SKM-1 treated with dmso at 0.1 percent for 144 hours (cell line): ENCODE results near the gene KLHL17.
"Not testable (repeated sequence)": the region's sequence is repeated elsewhere in the genome, so short reads cannot be mapped to it uniquely, and the experiment has no call there.

Experiments used
- DNase-seq: peaks from one replicate; lab custom pipeline; 2025; ENCODE audit not compliant: unreplicated experiment; lab: John Stamatoyannopoulos, UW

Gene KLHL17

GRCh38 chr1:966135-966703, 5.8 kb downstream of the KLHL17 start, which contains the start of gene PLEKHN1:
Gene PLEKHN1 (plus strand): TSS chr1:966482. CDS start chr1:966532, 50 bp downstream.
- DNase-seq = no peak

GRCh38 chr1:966704-967300, 6.4 kb downstream of the KLHL17 start:
- peak; percentile 41 for DNase-seq

- no peak for DNase-seq
These were observed 7.3 kb downstream of the KLHL17 start for GRCh38 chr1:967466-968343.

- DNase-seq = no peak
These were observed 9.0 kb downstream of the KLHL17 start for GRCh38 chr1:969260-969855.

GRCh38 chr1:970242-970972, 10.0 kb downstream of the KLHL17 start:
- DNase-seq = no peak

GRCh38 chr1:970973-971730, 10.8 kb downstream of the KLHL17 start:
- no peak for DNase-seq

- DNase-seq = no peak
These were observed 11.5 kb downstream of the KLHL17 start for GRCh38 chr1:971751-972506.

GRCh38 chr1:972726-973458, 12.5 kb downstream of the KLHL17 start:
- no peak for DNase-seq

- DNase-seq = no peak
These were observed 13.3 kb downstream of the KLHL17 start for GRCh38 chr1:973459-974292.

GRCh38 chr1:974293-974640, 13.9 kb downstream of the KLHL17 start:
- no peak for DNase-seq

- DNase-seq = no peak
These were observed 14.4 kb downstream of the KLHL17 start for GRCh38 chr1:974687-975328.

GRCh38 chr1:975365-975764, 15.0 kb downstream of the KLHL17 start:
- DNase-seq = no peak

GRCh38 chr1:975896-976683, 15.7 kb downstream of the KLHL17 start:
- DNase-seq = peak; percentile 12

GRCh38 chr1:976791-977190, 16.4 kb downstream of the KLHL17 start:
- not testable (repeated sequence) for DNase-seq

- DNase-seq = no peak
These were observed 17.9 kb downstream of the KLHL17 start for GRCh38 chr1:978069-978834.
